ENCODE measurements around the gene RELT. TPM values are rescaled to one million over a fixed set of nuclear protein-coding genes. Genes with fewer than 3 reads are reported as not detected.

Gene RELT
- total RNA-seq, 1 experiment from 2014 or later, result 10.2 TPM

DNA sequence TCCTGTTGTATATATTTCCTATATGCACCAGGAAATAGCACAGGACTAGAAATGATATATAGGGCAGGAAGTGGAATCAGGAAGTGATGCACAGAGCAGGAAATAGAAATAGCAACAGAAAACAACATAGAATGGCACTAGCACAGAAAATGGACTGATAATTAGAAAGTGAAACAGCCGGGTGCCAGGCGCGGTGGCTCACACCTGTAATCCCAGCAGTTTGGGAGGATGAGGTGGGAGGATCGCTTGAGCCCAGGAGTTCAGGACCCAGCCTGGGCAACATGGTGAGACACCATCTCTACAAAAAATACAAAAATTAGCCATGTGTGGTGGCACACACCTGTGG, 10.0 kb upstream of the RELT start:
- Histone ChIP-seq H2BK120ac (ENCODE audit: low read depth, low read length, poor library complexity, severe bottlenecking) (no peak overlapping the region), H3K9ac (ENCODE audit: extremely low read depth, insufficient read length, low read length) (no peak overlapping the region), H2AK5ac (ENCODE audit: insufficient read length, low read length) (no peak overlapping the region), H3K79me2 (ENCODE audit: insufficient read depth, low read length) (no peaks in the 10 kb centered on the region), H3T11ph (ENCODE audit: low read length) (no peak overlapping the region), H3K79me1 (ENCODE audit: insufficient read depth, low read depth, low read length, poor library complexity, severe bottlenecking) (no peaks in the 10 kb centered on the region), H4K91ac (ENCODE audit: insufficient read length, low read depth, low read length) (no peak overlapping the region), H3K4me1 (ENCODE audit: insufficient read depth, low read length) (no peaks in the 10 kb centered on the region), H3K23ac (ENCODE audit: insufficient read length, low read depth, low read length) (no peak overlapping the region), H3K4me2 (ENCODE audit: insufficient read depth, insufficient read length, low read length) (no peak overlapping the region), H4K8ac (replicated peaks; ENCODE audit: insufficient read length, low read depth, low read length) (no peak overlapping the region), H2BK15ac (ENCODE audit: low read depth, low read length) (no peak overlapping the region), H2BK20ac (ENCODE audit: low read depth, low read length, poor library complexity, severe bottlenecking) (no peak overlapping the region), H2AFZ (ENCODE audit: low read length) (no peak overlapping the region), H3K18ac (ENCODE audit: insufficient read length, low read depth, low read length) (no peak overlapping the region), H3K14ac (ENCODE audit: insufficient read depth, low read length) (no peak overlapping the region), H3K56ac (ENCODE audit: insufficient read length, low read depth, low read length) (no peak overlapping the region), H4K5ac (ENCODE audit: insufficient read length, low read depth, low read length) (no peak overlapping the region), H3K27me3 (ENCODE audit: insufficient read depth, low read length) (no peaks in the 10 kb centered on the region), H2BK5ac (ENCODE audit: insufficient read length, low read length) (no peak overlapping the region), H3K27ac (ENCODE audit: insufficient read length, low read depth, low read length) (no peak overlapping the region), H3K4ac (ENCODE audit: low read depth, low read length) (no peak overlapping the region), H3K23me2 (ENCODE audit: insufficient read length, low read depth, low read length, poor library complexity, severe bottlenecking) (peaks cover 2% of the 10 kb centered on the region), H4K20me1 (ENCODE audit: control insufficient read depth, insufficient read depth, insufficient read length) (no peaks in the 10 kb centered on the region), H2BK12ac (ENCODE audit: insufficient read length, low read depth, low read length) (no peak overlapping the region), H3K9me3 (ENCODE audit: control insufficient read depth, low read depth, low read length) (no peaks in the 10 kb centered on the region)
- DNase-seq, result no peak
- TF ChIP-seq, protein P1, sequence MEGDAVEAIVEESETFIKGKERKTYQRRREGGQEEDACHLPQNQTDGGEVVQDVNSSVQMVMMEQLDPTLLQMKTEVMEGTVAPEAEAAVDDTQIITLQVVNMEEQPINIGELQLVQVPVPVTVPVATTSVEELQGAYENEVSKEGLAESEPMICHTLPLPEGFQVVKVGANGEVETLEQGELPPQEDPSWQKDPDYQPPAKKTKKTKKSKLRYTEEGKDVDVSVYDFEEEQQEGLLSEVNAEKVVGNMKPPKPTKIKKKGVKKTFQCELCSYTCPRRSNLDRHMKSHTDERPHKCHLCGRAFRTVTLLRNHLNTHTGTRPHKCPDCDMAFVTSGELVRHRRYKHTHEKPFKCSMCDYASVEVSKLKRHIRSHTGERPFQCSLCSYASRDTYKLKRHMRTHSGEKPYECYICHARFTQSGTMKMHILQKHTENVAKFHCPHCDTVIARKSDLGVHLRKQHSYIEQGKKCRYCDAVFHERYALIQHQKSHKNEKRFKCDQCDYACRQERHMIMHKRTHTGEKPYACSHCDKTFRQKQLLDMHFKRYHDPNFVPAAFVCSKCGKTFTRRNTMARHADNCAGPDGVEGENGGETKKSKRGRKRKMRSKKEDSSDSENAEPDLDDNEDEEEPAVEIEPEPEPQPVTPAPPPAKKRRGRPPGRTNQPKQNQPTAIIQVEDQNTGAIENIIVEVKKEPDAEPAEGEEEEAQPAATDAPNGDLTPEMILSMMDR (conservative IDR thresholded peaks at IDR 0.05), result no peak
- no CpG with 5 or more reads among the region's 4 CpGs for WGBS (ENCODE audit: extremely low coverage, insufficient read length, low lambda C conversion rate)
- H3K36me3 Mint-ChIP-seq (ENCODE audit: insufficient read depth in 1 of 3, low read depth in 3 of 3), result peaks cover 4 to 14% (median 4%) of the 10 kb centered on the region in 3 experiments; a peak in 4 of 7 replicates
- H3K27me3 Mint-ChIP-seq (ENCODE audit: low read depth), result peaks cover 7% of the 10 kb centered on the region
- H3K4me3 Mint-ChIP-seq, result no peak overlapping the region
- H3K4me1 Mint-ChIP-seq, result peaks cover 3 to 7% of the 10 kb centered on the region in 2 experiments; a peak in 3 of 4 replicates
- H3K9me3 Mint-ChIP-seq, result no peaks in the 10 kb centered on the region
- H3K27ac Mint-ChIP-seq, result no peak overlapping the region

Measured in H9 (cell line).